GM12801 (cell line): Measurements from ENCODE around the gene RASEF.

Source experiments
- CTCF ChIP-seq: IDR thresholded peaks from one replicate; pipeline ENCODE4 v1.5.1; 2011; ENCODE audit warnings: control low read depth; ENCODE audit not compliant: insufficient read length; ENCODE audit errors: extremely low read depth

The RASEF gene

GRCh38 chr9:83047839-83048775, 14.8 kb downstream of the RASEF start:
- no peak for TF ChIP-seq CTCF

GRCh38 chr9:83043597-83043996, 19.3 kb downstream of the RASEF start:
- no peak for TF ChIP-seq CTCF

- no peak for TF ChIP-seq CTCF
These were observed 21.2 kb downstream of the RASEF start for GRCh38 chr9:83041771-83042170.

GRCh38 chr9:83039303-83039702, 23.6 kb downstream of the RASEF start:
- TF ChIP-seq CTCF: no peak

GRCh38 chr9:83036043-83036442, 26.9 kb downstream of the RASEF start:
- no peak for TF ChIP-seq CTCF

GRCh38 chr9:83035143-83035542, 27.8 kb downstream of the RASEF start:
- no peak for TF ChIP-seq CTCF

- no peak for TF ChIP-seq CTCF
These were observed 28.4 kb downstream of the RASEF start for GRCh38 chr9:83034587-83034986.
